Epithelial cell of esophagus (primary cell): ENCODE data around the gene NRBF2.
"Not testable (repeated sequence)": the region's sequence is repeated elsewhere in the genome, so short reads cannot be mapped to it uniquely, and the experiment has no call there.

Experiments
- DNase-seq: peaks from one replicate; pipeline ENCODE4 v3.0.0; 2010; ENCODE audit warnings: low read depth
- H3K4me3 ChIP-seq: 2 replicates; pipeline ENCODE4 v1.5.1; 2011; ENCODE audit warnings: mild to moderate bottlenecking, low read length, control low read depth
- TF ChIP-seq, protein P1 (sequence below): IDR thresholded peaks from 2 replicates; pipeline ENCODE4 v1.5.1; 2011; ENCODE audit warnings: low read depth, mild to moderate bottlenecking, low read length, control low read depth, inconsistent platforms; ENCODE audit not compliant: insufficient read depth; ENCODE audit errors: missing control alignments

NRBF2 gene

DNA sequence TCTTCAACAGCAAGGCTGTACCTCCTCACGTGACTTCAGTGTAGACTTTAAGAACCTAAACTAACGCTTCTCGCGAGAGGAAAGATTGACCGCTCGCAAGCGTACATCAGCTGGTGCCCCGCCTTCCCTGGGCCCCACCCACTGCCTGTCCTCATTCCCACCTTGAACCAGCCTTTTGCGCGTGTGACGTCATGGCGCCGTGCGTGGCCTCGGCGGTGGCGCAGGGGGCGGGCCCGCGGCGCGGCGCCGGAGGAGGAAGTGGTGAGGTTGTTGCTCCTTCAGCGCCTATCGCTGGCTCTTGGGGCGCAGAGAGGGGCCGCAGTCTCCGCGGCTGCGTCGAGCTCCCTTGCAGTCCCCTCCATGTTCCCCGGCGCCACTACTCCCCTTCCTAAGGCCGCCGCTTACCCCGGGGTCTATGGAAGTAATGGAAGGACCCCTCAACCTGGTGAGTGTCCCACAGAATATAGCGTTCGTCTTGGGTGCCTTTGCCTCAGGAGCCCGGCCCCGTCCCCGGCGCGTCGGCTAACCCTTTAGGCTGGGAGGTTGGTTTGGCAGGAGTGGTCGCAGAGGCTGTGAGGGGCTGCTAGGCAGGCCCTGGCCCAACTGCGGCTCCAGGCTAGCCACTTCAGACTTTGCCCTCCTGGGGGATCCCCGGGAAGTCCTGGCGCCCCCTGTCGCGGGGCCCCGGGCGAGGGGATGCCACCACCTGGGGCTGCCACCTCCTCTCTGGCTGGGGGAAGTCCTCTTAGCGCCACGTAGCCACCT lies at the start of gene NRBF2:
TSS of gene NRBF2 (plus strand) at position 273 of the 765 bp plus-strand sequence. CDS start at position 416, 143 bp downstream.
- peak; percentile 98 for DNase-seq
- peak within 1 kb of the TSS; percentile 91 for H3K4me3 ChIP-seq
- TF ChIP-seq, protein P1, sequence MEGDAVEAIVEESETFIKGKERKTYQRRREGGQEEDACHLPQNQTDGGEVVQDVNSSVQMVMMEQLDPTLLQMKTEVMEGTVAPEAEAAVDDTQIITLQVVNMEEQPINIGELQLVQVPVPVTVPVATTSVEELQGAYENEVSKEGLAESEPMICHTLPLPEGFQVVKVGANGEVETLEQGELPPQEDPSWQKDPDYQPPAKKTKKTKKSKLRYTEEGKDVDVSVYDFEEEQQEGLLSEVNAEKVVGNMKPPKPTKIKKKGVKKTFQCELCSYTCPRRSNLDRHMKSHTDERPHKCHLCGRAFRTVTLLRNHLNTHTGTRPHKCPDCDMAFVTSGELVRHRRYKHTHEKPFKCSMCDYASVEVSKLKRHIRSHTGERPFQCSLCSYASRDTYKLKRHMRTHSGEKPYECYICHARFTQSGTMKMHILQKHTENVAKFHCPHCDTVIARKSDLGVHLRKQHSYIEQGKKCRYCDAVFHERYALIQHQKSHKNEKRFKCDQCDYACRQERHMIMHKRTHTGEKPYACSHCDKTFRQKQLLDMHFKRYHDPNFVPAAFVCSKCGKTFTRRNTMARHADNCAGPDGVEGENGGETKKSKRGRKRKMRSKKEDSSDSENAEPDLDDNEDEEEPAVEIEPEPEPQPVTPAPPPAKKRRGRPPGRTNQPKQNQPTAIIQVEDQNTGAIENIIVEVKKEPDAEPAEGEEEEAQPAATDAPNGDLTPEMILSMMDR: peak; percentile 19

DNA sequence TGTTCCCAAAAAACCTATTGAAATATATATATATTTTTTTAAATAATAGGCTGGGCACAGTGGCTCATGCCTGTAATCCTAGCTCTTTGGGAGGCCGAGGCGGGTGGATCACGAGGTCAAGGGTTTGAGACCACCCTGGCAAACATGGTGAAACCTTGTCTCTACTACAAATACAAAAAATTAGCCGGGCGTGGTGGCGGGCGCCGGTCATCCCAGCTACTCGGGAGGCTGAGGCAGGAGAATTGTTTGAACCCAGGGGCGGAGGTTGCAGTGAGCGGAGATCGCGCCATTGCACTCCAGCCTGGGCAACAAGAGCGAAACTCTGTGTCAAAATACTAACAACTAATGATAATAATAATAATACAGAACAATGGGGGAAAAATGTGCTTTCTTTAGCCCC lies 49.7 kb upstream of the NRBF2 start:
- DNase-seq, H3K4me3 ChIP-seq: not testable (repeated sequence)

DNA sequence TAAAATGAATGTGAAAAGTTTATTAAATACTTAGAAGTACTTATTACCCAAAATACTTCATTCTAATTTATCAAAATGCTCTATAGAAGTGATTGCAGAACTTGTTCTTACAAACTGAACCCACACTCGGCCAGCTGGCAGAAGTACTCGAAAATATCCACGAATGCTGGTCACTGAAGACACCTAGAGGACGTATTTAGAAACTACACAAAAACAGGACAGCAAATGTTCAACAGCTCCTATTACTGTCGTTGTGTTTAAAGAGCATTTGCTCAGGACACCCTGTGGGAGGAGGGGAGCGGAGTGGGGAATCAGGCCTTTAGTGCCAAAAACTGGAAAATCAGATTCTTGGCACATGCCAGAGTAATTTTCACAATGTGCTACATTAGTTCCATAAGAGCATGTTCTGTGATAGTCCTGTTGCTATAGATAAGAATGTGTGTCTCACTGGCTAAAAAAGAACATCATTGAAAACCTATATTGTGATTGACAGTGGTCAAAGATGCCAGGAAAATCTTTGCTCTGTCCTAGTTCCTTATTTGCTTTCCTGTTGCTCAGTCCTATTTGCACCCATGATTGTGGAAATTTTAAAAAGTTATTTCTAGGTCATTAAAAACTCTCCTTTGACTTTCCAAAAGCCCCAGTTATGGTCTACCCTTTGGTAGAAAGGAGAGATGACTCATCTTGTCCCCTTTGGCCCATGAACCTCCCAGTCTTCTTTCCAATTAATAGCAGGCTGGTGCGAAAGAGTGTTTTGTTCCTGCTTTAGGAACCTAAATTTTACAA lies 49.0 kb upstream of the NRBF2 start:
- peak; percentile 82 for DNase-seq
- TF ChIP-seq, protein P1: peak; percentile 71
- no peak overlapping the region for H3K4me3 ChIP-seq

DNA sequence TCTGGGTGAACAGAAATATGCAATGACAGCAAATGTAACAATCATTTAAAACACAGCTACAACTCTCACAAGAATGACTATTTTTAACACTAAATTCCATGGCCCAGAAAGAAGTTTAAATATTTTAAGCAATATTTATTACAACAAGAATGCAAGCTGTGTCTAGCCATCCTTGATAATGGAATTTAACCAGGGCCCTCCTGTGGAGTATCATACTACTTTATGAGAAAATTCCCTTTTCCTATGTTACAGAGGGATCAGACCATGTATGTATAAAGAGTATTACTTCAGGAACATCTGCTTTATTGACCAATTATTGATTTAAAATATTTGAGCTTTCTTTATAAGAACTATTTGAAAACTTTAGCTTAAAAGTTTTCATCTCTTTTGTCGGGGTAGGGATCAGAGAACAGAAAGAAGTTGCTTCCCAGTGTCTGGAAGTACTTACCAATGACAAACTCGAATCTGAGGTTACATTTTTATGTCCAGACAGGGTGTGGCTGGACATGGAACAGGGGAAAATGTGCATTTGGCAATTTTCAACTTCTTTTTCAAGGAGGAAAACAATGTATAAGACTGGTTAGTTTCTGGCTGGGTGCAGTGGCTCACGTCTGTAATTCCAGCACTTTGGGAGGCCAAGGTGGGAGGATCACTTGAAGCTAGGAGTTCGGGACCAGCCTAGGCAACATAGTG lies 48.3 kb upstream of the NRBF2 start:
- DNase-seq: no peak
- TF ChIP-seq, protein P1: no peak
- H3K4me3 ChIP-seq: no peak overlapping the region

DNA sequence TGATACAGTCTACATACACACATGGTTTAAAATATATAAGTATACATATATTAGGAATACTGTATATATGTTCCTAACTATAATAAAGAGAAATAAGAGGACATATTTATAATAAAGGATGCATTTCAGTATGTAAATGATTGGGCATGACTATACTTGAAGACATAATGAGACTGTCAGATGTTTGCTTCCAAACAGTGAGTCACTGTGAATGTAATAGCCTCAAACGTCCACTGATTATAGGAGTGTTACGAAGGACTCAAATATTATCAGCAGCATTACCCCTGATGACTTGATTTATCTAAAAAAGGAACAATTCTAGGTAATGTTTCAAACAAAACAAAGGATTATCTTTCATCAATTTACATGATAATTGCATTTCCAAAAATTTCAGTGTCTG lies 39.9 kb upstream of the NRBF2 start:
- TF ChIP-seq, protein P1: peak; percentile 11
- no peak overlapping the region for H3K4me3 ChIP-seq
- DNase-seq: peak; percentile 83

DNA sequence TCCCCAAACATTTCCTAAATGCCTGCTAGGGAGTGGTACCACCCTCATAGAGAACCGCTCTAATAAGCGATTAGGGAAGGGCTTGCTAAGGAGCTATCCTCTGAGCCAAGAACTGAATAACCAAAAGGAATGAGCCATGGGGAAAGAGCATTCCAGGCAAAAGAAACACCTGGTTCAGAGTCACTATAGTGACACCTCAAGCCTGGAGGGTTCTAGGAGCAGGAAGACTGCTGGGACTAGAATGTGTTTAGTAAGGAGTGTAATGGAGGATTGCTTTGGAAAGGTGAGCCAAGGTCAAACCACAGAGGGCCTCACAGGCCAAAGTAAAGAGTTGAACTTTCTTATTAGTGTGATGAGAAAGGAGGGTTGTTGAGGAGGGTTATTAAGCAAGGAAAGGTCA lies 38.7 kb upstream of the NRBF2 start:
- no peak overlapping the region for H3K4me3 ChIP-seq
- TF ChIP-seq, protein P1: no peak
- DNase-seq: peak; percentile 60

DNA sequence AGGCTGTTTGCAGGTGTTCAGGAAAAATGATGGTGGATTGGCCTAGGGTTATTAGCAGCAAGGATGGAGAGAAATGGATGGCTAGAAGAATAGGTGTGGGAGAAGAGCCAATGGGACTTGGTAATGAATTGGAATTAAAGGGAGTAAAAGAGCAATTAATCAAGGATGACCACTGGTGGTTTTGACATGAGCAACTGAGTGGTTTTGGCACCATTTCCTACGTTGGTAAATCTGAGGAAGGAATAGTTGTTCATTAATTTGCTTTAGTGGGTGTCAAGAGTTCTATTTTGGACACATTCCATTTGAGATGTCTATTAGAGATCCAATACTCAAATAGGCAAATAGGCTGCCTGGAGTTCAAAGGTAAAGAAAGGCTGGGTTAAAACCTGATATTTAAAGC lies 38.2 kb upstream of the NRBF2 start:
- DNase-seq: no peak
- TF ChIP-seq, protein P1: no peak
- H3K4me3 ChIP-seq: no peak overlapping the region
